ENCODE results near the gene HACL1.

Gene HACL1

DNA sequence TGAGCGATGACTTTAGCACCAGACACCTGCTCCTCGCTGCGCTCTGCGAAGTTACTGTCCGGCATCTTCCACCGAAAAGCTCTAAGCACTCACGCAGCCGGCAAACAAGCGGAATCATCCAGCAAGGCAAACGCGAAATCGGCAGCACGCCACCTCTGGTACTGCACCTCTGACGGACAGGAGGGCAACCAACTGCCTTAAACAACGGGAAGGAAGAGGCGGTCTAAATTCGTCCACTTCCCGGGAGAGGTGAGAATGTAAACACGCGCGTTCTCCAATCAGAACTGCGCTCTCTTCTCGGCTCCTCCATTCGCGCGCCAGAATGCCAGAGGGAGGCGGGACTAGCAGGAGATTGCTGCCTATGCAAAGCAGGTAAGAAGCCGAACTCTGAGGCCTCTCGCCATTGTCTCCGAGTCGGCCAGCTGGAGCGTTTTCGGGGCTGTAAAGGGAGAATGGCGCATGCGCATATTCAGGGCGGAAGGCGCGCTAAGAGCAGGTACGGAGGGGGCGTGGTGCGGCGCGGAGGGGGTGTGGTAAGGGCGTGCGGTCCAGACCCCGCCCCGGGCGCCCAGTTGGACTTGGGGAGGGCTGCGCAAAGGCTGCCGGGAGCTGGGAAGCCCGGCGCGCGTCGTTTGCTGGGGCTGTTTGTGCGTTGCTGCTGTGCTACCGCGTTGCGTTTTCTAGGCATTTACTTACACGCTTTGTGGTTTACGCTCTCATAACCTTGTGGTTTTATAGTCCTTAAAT lies at the start of gene HACL1, which contains the start of gene BTD:
Gene HACL1 (minus strand): TSS at position 171 of the 747 bp plus-strand sequence. CDS start 106 bp downstream, at position 65.
Gene BTD (plus strand): TSS at position 347 of the 747 bp plus-strand sequence. CDS start 33,695 bp downstream, outside the sequence.
- no peak for DNase-seq

DNA sequence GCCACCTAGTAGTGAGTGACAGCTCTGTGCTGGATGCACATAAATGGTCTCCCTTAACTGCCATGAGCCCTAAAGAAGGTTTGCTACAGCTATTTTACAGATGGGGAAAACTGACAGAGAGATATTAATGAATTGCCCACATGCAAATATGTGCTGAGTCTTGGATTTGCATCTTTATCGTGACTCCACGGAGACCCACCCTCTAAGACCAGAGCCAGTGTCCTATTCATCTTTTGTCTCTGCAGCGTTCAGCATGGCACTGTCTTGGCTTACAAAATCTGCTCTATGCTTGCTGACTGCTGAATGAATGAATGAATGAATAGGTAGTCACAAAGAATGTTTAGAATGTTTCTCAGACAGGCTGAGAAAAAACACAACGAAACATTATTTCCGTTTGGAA lies 48.5 kb upstream of the HACL1 start:
- no peak for DNase-seq

DNA sequence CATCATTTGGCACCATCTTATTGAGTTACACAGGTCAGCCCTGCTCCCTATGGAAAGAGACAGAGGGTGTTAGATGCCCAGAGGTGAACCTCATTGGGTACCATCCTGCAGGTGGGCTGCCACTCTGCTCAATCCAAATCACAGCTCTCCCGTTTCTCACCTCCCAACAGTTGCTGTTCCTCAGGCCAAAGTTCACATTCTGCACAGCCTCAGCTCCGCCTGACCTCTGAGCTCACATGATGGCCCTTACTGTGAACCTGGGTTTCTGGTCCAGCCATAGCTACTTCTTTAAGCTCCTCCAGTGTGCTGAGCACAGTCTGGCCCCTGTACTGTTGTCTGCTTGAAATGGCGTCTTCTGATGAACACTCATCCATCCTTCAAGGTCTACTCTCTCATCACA lies 48.0 kb upstream of the HACL1 start:
- no peak for DNase-seq

DNA sequence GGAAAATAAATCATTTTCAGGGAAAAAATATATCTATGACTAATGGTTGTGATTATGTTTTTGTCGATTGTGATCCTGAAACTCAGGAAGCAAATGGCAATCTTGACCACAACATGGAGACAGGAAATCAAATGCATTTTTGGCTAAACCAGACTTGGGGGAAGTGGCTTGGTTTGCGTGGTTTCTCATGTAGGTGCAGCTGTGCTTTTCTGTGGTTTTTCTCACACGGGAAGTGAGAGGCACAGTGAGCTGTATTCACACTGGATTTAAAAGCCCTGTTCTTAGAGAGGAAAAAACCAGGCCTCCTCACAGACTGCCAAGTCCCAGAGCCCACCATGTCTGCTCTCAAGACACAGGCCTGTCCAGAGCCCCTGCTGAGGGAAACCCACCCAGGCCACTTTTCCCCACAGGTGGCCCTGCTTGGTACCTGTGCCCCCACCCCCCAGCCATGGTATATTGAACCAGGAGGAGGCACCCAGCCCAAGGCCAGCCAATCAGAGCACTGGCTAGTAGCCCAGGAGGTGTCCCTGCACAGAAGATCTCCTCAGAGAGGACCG lies 46.3 kb upstream of the HACL1 start:
- DNase-seq = peak; percentile 34 to 81

DNA sequence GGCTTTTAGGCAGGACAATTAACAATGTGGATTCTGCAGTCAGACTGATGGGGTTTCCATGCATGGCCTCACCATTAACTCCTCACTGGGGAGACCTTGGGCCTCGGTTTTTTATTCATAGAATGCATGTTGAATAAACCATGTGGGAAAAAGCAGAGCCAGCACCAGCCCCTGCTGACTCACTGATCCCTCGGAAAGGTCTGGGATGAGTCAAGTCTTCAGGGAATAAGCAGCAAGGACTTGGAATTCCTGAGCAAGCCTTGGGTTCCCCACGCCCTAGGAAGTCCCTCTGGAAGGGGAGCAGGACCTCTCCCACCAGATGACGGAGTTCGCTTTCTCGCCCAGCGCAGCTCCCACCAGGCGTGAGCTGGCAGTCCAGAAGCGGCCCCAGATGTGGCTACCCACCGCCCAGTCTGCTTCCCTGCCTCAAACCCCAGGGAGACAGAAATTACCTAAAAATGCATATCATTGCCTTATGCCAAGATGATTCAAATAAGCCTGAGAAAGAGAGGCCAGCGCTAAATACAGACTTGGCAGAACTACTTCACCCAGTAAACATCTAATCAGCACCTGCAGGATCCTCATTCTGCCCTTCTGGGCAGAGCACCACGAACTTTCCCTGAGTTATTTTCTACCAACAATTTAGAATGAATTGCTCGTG lies 45.6 kb upstream of the HACL1 start:
- DNase-seq = peak; percentile 96 to 98

DNA sequence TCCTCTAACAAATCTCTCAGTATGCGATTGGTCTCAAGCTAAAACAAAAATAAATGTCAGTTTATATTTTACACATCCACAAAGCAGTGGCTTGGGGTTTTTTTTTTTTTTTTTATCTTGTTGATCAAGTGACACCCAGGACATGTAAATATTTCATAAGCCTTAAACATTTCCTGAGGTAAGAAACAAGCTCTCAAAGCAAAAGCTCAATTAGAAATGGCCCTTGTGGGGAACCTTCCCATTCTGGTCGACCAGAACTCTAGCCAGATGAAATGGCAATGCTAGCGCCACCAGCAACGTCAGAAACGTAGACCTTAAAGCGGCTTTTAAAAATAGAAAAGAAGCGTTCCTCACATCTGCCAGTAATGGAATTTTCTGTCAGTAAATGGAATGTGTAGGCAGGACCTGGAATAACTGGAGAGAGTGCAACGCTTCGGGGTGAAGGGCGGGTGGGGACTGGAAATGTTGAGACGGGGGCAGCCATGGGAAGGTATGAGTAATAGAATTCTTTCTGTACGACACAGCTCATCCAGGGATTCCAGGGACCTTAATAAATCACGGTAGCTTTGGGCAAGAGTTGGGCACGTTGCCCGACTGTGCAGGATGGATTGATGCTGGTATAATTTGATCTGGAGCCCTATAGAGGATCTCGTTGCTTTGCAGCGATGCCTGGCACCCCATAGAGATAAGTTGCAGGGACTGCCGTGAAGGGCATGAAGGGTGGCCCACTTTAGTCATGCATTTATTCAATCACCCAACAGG lies 44.6 kb upstream of the HACL1 start:
- DNase-seq = peak; percentile 90 to 98

DNA sequence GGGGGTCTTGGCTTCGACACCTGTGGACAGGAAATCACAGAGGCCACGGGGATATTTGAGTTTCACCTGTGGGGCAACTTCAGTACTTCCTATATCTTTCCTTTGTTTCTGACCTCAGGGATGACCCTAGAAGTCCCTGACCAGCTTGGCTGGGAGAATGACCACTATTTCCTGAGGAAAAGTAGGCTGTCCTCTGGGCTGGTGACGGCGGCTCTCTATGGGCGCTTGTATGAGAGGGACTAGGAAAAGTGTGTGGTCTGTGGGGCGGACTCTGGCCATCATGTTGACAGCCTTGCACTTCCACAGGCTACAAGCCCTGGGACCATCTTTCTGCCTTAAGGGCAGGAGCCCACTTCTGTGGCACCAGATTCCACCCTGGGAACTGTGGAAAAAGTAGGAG lies 43.9 kb upstream of the HACL1 start:
- DNase-seq = no peak

DNA sequence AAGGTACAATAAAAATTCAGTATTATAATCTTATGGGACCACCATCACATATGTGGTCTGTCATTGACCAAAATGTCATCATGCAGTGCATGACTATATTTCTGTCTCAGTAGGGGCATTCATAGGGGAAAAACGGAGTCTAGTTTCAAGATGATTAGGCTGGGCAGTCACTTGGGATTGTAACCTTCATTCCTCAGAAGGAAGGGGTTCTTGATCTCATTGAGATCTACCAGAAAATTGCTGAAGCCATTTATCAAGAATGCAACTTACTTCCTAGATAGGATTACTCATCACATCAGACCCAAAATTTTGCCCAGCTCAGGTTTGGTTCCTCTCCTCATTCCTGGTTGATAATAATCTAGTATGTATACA lies 37.5 kb upstream of the HACL1 start:
- no peak for DNase-seq

DNA sequence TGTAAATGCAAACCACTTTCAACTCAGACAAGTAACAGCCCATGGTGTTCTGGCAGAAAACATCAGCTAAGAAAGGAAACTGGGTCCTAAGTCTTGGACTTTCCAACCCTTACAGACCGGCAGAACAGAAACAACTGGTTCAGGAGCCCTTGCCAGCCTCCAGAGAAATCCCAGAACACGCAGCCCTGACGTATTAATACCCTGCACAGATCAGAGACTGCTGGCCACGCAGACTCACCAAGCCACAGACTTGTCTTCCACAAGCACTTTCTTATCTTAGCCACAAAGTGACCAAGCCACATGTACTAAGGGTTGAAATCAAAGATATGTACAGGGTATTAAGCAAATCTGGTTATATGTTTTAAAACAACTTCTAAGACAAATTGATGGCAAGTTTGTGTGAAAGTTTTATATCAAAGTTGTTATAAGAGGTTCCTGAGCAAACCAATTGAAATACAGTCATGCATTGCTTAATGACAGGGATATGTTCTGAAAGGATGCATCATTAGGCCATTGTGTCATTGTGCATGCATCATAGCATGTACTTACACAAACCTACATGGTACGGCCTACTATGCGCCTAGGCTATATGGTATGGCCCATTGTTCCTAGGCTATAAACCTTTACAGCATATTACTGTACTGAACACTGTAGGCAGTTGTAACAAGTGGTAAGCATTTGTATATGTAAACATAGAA lies 37.0 kb upstream of the HACL1 start:
- no peak for DNase-seq

DNA sequence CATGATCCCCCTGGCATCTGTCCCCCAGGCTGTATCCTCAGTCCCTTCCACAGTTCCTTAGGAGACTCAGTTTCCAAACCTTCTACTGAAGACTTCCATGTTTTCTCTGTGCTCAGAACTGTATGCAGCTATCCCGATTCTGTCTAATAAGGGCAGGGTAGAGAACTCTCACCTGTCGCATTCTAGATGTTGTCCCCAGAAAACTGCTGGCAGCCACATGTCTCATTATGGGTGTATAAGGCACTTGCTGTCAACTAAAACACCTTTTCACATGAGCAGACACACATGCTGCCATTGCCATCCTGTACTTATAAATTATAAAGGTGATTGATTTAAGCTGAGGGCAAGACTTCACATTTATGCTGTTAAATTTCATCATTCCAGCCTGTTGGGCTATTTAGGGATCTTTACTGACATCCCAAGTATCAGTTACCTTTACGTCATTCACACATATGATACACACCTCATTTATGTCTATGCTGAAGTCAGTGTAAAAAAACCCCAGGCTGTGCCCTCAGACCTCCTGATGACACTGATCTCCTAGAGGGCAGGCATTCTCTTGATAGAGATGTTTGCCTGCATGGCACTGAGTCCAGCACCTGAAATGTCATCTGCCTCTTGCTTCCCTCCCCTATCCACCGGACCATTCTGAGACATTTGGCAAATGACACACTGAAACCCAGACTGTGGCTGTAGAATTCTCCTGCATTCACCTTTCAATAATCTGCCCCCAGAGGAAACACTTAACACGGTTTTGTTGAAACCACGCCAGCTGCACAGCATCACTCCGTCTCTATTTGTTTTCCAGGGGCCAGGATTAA lies 36.0 kb upstream of the HACL1 start:
- no peak for DNase-seq

DNA sequence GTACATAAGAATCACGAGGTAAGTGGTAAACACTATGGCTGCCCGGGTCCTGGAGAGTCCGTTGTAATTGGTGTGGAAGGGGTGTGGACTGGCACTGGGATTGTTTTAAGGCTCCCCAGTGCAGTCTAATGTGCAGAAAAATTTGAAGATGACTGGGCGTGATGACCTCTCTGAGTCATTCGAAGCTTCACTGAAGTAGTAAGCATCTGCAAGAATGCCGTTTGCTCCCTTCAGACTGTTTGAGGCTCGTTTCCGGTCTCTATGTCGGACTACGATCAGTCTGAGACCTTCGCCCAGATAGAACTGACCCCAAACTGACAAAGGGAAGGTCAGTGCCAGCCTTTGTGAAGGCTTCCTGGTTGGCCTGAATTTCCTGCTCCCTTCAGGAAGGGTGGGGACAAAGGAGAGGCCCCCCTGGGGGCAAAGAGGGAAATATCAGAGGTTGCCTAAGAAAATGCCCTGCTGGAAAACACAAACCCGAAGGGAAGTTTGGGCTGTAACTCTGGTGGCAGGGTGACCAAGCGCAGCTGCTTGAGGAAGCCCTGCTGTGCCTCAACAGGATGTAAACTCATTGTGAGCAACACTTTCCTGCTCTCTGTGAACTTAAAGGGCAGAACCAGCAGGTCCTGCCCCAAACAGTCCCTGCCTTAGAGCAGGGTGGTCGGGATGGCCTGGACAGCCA lies 34.8 kb upstream of the HACL1 start:
- DNase-seq = peak; percentile 57 to 88

DNA sequence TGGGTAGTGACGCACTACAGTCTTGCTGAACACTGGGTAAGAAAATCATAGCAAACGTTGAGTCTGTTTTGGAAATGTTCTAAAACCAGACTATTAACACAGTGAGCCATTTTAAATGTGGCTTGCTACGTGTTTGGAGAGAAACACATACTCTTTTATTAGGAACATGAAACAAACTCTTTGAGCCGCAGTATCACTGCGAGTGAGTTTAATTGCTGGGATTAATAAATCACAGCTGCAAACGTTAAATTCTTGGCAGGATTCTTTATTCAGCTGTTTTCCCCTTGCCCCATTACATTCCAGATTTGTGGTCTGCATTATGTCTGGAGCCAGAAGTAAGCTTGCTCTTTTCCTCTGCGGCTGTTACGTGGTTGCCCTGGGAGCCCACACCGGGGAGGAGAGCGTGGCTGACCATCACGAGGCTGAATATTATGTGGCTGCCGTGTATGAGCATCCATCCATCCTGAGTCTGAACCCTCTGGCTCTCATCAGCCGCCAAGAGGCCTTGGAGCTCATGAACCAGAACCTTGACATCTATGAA lies 33.8 kb upstream of the HACL1 start:
- no peak for DNase-seq

DNA sequence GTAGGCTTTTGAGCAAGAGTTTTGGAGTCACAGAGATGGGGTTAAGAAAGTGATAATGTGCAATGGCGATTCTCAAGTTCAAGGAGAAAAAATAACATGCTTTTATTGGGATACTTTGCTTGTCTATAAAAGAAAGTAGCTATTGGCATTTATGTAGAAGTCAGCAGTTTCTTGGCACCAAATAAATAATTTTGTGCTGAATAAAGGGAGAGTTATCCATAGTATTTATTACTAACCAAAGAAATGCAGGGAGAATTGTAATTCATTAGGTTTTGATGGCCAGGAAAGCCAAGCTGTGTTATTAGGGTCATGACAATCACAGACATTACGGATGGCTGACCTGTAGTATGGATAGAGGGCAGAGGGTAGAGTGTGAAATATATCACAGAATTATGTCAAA lies 33.3 kb upstream of the HACL1 start:
- DNase-seq = no peak

DNA sequence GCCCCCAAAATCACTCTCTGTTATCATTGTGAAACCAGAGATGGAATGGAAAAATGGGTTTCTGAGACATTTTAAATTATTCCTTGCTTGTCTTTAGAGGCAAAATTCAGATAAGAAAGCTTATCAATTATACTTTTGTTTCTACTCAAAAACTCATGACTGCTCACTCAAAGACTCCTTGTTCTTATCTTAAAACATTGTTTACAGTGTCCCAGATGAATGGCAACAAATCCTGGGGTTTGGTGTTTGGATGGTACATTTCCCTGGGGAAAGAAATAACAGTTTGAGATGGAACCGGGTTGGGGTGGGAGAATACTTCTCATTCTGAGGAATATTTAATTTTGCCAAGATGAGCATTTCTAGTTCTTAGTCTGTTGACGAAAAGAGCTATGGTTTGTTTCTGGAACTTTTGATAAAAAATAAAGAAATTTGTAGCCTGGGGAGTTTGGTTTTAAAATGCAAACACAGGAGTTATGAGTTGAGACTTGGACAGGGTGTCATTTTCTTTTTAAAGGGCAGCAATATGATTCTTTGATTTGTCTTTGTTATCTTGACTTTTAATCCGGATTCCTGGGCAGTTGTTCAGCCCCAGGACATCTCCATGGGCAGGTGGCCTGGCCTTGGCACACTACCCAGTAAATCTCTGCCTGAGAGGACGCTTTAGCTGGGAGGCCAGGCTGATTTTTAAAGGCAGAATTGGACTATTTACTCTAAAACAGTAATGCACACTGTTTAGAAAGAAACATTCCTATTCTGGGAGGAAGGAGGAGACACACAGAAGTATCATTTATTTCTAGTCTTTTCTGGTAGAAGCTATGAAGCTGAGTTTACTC lies 32.6 kb upstream of the HACL1 start:
- DNase-seq = no peak

DNA sequence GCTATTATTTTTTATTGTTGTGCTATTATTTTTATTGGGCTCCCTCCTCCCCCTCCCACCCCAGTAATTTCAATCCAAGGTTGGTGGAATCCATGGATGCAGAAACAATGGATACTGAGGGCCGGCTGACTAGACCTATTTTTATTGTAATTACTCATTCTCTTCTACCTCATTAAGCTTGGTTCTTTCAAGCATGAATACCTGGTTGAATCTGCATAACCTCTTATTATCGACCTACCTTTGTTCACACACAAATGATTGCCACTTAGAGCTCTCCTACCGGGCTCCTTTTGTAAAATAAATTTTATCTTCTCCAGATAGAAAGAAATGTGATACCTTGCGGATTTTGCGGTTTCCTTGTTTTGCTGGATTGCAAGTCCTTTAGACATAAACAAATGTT lies 31.8 kb upstream of the HACL1 start:
- no peak for DNase-seq

DNA sequence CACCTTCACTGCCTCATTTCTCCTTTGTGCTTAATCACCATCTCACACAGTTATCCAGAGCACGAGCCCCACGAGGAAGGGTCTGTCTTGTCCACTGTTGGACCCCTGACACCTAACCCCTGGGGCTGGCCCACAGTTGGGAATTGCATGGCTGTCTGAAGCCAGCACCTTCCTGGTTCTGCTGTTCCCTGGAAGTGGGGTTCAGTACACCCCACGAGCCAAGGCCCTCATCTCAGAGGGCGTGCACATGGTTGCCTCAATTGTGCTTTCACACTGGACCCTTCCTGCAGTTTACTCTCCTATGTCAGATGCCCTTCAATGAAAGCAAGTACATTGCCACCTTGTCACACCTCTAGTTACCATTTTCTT lies 30.8 kb upstream of the HACL1 start:
- no peak for DNase-seq

DNA sequence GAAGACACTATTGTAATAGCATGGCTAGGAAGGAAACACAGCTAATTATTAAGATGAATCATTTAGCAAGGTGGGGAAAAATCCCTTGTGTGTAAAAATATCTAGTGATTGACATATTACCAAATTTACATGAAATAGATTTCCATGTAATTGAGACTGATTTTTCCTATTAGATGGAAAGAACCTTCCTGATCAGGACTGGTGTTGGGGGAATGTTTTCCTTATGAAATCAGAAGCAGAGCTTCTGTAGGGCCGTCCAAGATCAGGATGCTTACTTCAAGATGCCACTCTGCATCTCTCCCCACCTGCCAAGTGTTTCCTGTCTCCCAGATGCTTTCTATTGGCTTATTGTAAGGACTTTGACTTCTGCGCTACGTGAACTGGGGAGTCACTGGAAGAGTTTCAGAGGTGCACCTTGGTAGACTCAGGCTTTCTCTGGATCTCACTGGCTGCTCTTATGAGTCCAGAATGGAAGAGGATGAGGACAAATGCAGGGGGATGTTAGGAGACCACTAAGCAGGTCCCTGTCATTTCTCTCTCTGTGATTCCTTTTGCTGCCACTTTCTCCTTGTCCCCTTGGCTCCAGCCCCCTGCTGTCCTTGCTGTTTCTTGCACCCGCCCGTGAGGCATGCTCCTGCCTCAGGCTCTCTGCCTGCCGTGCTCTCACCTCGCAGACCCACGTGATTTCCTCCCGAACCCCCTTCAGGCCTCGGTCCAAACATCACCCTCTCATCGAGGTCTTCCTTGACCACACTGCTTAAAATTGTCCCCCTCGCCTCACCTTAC lies 30.2 kb upstream of the HACL1 start:
- DNase-seq = peak in 1 of 2 experiments; percentile 49

DNA sequence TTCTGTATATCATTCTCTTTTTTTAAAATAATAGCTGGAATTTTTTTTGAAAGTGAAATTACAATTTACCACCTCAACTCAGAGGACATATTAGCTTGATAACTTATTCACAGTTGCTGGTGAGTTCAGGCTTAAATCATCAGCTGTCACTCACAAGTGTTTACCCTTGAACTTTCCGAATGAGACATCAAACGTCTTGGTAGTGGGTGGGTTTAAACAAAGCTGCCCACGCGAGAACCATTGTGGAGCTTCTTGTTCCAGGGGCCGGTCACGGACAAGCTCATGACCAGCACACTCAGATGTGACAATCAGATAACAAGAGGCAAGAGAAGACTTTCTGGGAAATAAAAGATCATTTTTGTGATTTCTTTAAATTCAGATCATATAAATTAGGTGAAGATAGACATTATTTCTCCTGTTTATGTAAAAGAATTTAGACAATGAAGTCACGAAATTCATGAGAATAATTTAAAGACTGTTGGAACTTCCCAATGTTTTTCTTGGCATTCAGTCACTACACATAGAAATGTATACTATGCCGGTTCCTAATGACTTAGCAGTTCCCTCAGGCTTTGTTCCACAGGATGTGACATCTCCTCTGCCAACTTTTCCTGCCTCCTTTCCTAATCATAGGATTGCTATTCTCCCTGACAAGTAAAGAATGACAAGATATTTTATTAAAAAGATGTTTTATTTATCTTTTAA lies 29.4 kb upstream of the HACL1 start:
- DNase-seq = peak; percentile 63 to 90
